LNCAP (cell line): ENCODE data around the gene ABCB6.

ENCODE experiments used
- TF ChIP-seq, protein P1 (sequence below): fragments of 450-650 bp; IDR thresholded peaks from 2 replicates; pipeline ENCODE4 v1.5.1; 2017; ENCODE audit warnings: mild to moderate bottlenecking

The ABCB6 gene

DNA sequence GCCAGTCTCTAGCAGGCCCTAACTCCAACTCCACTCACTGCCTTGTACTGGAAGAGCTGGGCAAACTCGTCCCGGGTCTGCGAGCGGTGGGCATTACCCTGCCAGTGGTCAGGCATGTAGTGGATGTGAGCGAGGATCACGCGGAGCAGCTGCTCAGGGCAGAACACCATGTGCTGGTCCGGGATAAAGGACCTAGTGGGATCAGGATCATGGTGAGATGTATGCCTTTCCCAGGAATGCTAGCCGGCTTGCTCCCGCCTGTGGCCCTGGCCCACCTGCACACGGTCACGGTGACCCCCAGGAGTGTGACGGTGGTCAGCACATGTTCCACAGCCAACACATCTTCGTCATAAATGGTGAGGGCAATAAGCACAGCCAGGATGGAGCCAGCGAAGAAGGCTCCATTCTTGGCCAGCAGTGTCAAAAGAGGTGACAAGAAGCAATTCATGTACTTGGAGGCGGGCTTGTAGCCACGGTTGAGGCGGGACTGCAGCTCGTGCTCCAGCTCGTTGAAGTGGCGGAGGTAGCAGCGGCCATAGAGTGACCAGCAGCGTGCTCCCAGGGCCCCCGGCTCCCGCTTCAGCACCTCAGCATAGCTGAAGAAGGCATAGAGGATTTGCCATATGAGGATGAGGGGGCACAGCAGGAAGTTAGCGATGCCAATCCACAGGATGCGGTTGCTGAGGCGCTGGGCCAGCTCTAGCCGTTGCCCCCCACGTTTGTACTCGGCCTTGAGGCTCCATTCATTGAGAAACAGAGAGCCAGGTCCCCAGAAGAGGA, 5.3 kb upstream of the ABCB6 start:
- TF ChIP-seq, protein P1, sequence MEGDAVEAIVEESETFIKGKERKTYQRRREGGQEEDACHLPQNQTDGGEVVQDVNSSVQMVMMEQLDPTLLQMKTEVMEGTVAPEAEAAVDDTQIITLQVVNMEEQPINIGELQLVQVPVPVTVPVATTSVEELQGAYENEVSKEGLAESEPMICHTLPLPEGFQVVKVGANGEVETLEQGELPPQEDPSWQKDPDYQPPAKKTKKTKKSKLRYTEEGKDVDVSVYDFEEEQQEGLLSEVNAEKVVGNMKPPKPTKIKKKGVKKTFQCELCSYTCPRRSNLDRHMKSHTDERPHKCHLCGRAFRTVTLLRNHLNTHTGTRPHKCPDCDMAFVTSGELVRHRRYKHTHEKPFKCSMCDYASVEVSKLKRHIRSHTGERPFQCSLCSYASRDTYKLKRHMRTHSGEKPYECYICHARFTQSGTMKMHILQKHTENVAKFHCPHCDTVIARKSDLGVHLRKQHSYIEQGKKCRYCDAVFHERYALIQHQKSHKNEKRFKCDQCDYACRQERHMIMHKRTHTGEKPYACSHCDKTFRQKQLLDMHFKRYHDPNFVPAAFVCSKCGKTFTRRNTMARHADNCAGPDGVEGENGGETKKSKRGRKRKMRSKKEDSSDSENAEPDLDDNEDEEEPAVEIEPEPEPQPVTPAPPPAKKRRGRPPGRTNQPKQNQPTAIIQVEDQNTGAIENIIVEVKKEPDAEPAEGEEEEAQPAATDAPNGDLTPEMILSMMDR: no peak

DNA sequence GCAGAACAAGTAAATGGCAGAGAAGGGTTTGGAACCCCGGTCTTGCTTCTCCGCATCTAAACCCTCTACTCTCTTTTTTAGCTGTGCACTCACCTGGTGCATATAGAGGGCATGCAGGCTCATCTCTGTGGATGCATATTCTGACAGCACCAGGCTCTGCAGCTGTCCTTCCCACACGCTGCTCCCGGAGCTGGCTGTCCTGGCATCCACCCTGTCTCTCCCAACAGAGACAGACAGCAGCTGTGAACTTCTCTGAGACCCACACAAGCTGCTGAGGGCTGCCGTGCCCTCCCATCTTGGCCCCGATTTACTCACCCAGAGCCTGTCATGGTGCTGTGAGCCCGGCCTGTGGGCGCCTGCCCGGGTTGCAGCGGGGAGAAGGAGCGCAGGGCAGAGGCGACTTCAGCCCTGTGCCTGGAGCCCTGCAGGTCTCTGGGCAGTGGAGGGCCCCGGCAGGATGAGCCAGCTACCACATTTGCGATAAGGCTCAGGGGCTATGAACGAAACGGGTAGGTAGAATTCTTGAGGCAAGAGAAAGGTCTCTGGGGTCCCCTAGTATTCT, 3.3 kb upstream of the ABCB6 start:
- TF ChIP-seq, protein P1: no peak

DNA sequence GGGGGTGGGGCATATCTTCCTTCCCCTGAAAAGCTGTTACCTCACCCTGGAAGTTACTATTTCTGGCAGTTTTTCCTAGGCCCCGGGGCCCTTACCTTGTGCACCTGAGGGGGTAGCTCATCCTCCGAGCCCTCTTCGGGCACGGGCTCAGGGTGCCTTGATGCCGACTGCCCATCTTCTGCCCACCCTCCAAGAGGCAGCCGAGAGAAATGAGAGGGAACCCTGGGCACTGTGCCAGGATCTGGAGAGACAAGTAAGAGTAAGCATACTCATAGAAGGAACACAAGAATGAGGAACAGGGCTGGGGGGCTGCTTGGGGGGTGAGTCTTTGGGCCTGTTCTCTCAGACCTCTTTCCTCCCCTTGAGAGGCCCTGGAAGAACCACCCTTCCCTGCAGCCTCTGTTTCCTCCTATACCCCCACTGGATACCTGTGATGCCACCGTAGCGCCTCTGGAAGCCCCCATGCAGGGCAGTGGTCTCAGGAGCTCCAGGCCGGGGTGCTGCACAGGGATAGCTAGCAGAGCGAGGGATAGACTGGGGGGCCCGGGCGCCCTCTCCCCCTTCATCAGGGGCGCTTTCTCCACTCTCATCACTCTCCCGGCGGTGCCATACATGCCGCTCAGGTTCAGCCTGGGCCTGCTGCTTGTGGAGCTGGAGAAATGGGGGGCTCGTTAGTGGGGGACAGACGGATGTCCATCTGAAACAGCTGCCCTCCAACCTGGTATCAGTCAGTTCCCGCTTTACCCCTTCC, 2.1 kb upstream of the ABCB6 start:
- TF ChIP-seq, protein P1: no peak

DNA sequence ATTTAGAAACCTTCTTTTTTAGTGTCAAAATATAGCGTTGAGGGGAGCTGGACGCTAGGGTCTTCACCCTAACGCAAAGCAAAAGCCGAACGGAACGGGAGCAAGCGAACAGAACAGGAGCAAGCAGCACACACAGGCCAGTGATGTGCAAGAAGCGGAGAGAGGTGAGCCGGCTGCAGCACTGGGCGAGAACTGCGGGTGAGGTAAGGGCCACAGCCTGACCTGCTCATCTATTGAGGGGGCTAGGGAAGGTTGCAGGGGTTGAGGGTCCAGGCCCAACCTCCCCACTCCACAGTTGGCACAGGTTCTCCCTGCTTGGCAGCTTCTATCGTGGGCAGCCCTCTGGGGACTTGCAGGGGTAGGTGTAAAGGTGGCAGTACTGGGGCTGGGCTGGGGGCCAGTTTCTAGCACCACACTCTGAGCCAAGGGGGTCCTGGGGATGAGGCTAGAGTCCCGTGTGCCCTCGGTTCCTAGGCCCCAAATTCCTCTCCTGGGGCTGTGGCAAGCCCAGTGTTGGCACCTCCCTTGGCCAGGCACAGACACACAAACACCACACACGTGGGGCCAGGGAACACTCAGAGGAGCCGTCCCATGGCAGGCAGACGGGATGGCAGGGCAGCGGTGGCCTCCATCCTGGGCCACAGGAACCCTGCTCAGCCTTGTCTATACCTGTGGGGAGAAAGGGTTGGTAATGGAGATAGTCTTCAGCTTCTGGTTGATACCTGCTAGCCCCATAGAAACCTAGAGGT, 1.2 kb upstream of the ABCB6 start:
- TF ChIP-seq, protein P1: no peak

DNA sequence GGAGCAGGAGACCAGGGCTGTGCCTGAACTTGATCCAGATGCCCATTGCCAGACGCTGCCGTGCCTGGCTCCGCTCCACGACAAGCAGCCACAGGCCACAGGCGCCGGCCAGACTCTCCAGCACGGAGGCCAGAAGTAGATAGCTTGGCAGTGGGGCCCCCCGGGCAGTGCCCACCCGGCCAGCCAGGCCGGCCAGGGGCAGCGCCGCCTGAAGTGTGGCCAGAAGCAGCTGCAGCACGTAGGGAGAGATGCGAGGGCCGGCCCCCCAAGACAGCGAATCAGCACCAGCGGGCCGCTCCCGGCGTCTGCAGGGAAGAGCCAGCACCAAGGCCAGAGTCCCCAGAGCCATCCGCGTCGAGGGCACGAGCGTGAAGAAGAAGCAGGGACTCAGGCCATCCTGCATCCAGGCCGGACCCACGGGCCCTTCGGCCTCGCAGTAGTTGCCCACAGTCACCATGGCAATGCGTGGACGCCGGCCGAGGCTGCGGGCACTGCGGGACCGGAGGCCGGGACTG, 484 bp downstream of the ABCB6 start:
- TF ChIP-seq, protein P1: no peak

DNA sequence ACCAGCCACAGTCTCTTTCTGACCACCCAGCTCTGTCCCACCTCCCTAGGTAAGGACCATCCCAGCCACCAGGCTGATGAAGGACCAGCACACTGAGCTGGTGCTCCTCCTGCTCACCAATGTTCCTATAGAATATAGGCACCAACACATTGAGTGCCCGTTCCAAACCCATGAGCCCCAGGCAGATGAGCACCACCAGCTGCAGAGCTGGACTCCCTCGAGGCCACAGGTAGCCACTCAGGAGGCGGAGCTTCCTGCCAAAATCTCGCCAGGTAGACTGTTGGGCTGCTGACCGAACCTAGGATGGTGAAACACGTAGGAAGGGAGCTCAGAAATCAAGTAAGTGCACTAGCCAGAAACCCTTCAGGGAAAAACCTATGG, 2.2 kb downstream of the ABCB6 start:
- TF ChIP-seq, protein P1: no peak

DNA sequence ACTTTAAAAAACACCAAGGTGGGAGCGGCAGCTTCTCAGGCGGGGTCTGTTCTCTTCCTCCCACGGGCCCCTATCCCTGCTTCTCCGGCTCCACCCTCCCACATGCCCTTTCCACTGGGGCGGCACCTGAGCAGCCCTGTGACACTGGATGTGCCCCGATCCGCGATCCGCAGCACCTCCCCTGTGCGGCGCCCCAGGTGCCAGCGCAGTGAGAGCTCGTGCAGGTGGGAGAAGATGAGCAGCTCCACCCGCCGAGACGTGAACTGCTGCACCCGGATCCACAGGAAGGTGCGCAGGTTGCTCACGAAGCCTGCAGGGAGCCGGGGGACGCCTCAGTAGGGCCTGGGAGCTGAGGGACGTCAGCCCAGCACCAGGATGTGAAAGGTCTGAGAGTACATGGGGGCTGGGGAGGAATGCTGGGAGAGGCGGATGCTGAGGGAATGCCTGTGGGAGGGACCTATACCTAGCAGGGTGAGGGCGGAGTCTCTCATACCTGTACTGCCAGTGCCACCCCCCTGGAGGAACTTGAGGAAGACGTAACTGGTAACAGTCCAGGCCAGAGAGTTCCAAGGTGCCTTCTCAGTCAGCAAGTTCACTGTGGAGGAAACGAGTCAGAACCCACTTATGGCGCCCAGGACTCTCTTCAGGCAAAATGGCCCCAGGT, 2.8 kb downstream of the ABCB6 start:
- TF ChIP-seq, protein P1: no peak
